ENCODE results near the gene RNPEP. TPM values are rescaled to one million over a fixed set of nuclear protein-coding genes. Genes with fewer than 3 reads are reported as not detected.

RNPEP gene
- total and polyA plus RNA-seq, 2 of the 8 experiments (the other 6 are each of a cell fraction or from before 2014, with no cell fraction given): 34.1 to 51.1 TPM

DNA sequence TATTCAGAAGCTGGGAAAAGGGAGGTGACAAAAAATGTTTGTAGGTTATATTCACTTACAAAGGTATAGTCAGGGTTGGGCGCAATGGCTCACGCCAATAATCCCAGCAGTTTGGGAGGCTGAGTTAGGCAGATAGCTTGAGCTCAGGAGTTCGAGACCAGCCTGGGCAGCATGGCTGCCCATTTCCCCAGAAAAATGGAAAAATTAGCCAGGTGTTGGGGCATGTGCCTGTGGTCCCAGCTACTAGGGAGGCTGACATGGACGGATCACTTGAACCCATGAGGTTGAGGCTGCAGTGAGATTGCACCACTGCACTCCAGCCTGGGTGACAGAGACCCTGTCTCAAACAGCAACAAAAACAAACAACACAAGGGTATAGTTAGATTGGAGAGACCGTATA is 24.1 kb upstream of the RNPEP start:
- Histone ChIP-seq H3K79me2 (ENCODE audit: control insufficient read depth in 1 of 2, insufficient read depth in 2 of 2, low read length in 2 of 2) (peaks cover 12 to 29% of the 10 kb centered on the region in 2 experiments), H3K36me3 (ENCODE audit: control insufficient read depth in 2 of 4, insufficient read depth in 4 of 4, low read length in 3 of 4) (peaks cover 7 to 48% (median 31%) of the 10 kb centered on the region in 4 experiments)

More for the DNA sequence above, 24.1 kb upstream of the RNPEP start:
- Histone ChIP-seq H3K9ac (replicated peaks in 1 of 4; ENCODE audit: extremely low read depth in 1 of 4, low read depth in 3 of 4, low read length in 3 of 4) (no peak overlapping the region), H3K23ac (ENCODE audit: insufficient read length) (no peak overlapping the region), H3K27ac (ENCODE audit: low read depth, low read length) (no peak overlapping the region), H3K4ac (replicated peaks; ENCODE audit: insufficient read length, low read depth, low read length) (no peak overlapping the region), H3K18ac (ENCODE audit: extremely low read depth, low read length) (no peak overlapping the region), H4K91ac (replicated peaks; ENCODE audit: insufficient read length, low read length) (no peak overlapping the region), H2BK120ac (replicated peaks; ENCODE audit: low read depth, low read length) (no peak overlapping the region), H3K27me3 (replicated peaks in 1 of 4; ENCODE audit: control insufficient read depth in 3 of 4, extremely low read depth in 1 of 4, insufficient read depth in 3 of 4, low read length in 3 of 4) (no peaks in the 10 kb centered on the region), H3K9me3 (ENCODE audit: insufficient read depth in 2 of 2, low read depth in 1 of 2, low read length in 1 of 2) (no peaks in the 10 kb centered on the region), H3K14ac (ENCODE audit: insufficient read length) (no peak overlapping the region), H2BK5ac (ENCODE audit: low read depth, low read length) (no peak overlapping the region), H3K4me2 (ENCODE audit: insufficient read depth in 1 of 2, low read depth in 2 of 2, low read length in 2 of 2) (no peak overlapping the region), H3K79me1 (ENCODE audit: low read depth, low read length) (no peaks in the 10 kb centered on the region; the same call in 1 of the 2 replicates), H2AFZ (ENCODE audit: low read length) (no peak overlapping the region), H3K4me3 (ENCODE audit: extremely low read depth in 1 of 4, insufficient read depth in 2 of 4, low read depth in 3 of 4, low read length in 4 of 4) (no peak overlapping the region), H2BK15ac (ENCODE audit: low read length) (no peak overlapping the region), H2AK5ac (ENCODE audit: low read depth, low read length) (no peak overlapping the region), H3K4me1 (replicated peaks in 1 of 4; ENCODE audit: control insufficient read depth in 3 of 4, insufficient read depth in 4 of 4, low read length in 3 of 4) (peaks cover 0 to 3% (median 0%) of the 10 kb centered on the region in 4 experiments; a peak in 1 of 7 replicates), H4K20me1 (replicated peaks in 1 of 2; ENCODE audit: control insufficient read depth in 1 of 2, insufficient read depth in 2 of 2, low read length in 2 of 2) (peaks cover 2 to 3% of the 10 kb centered on the region in 2 experiments), H3K23me2 (ENCODE audit: low read depth, low read length) (no peaks in the 10 kb centered on the region), H2BK12ac (ENCODE audit: low read depth, low read length) (no peak overlapping the region), H4K8ac (ENCODE audit: extremely low read depth, insufficient read depth, low read length) (no peak overlapping the region), H2BK20ac (ENCODE audit: low read length) (no peak overlapping the region), H4K5ac (ENCODE audit: insufficient read length, low read depth, low read length) (no peak overlapping the region), H3K56ac (replicated peaks; ENCODE audit: insufficient read length, low read depth, low read length) (no peak overlapping the region)
- no peak for DNase-seq (ENCODE audit: low read depth in 1 of 2, low spot score in 2 of 2)
- WGBS, 2 experiments (ENCODE audit: extremely low coverage in 1 of 2, insufficient coverage in 1 of 2, insufficient read length in 1 of 2, insufficient replicate concordance in 2 of 2, low coverage in 1 of 2, low lambda C conversion rate in 2 of 2, missing lambda C conversion rate in 1 of 2): 85% methylated on average over 5 of the region's 5 CpGs; no CpG with 5 or more reads in 1 of the 2 experiments
- no peak for TF ChIP-seq EP300 (IDR thresholded peaks at IDR 0.05; ENCODE audit: borderline replicate concordance in 1 of 2, low read depth in 2 of 2, low read length in 2 of 2)
- TF ChIP-seq, protein P1, sequence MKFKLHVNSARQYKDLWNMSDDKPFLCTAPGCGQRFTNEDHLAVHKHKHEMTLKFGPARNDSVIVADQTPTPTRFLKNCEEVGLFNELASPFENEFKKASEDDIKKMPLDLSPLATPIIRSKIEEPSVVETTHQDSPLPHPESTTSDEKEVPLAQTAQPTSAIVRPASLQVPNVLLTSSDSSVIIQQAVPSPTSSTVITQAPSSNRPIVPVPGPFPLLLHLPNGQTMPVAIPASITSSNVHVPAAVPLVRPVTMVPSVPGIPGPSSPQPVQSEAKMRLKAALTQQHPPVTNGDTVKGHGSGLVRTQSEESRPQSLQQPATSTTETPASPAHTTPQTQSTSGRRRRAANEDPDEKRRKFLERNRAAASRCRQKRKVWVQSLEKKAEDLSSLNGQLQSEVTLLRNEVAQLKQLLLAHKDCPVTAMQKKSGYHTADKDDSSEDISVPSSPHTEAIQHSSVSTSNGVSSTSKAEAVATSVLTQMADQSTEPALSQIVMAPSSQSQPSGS (IDR thresholded peaks at IDR 0.05; ENCODE audit: low read length): no peak
- no peak for TF ChIP-seq RBBP5 (IDR thresholded peaks at IDR 0.05; ENCODE audit: borderline replicate concordance, low read depth, low read length)
- no peak for TF ChIP-seq CTBP2 (IDR thresholded peaks at IDR 0.05; ENCODE audit: borderline replicate concordance, insufficient read depth, insufficient read length, low read length)
- TF ChIP-seq FOSL1 (IDR thresholded peaks at IDR 0.05; ENCODE audit: insufficient read depth, low read depth, low read length): no peak
- no peak for TF ChIP-seq SIN3A (conservative IDR thresholded peaks at IDR 0.05 in 1 of 2, IDR thresholded peaks at IDR 0.05 in 1 of 2; ENCODE audit: low read depth in 1 of 2, low read length in 2 of 2)
- no peak for TF ChIP-seq POLR2A (IDR thresholded peaks at IDR 0.05; ENCODE audit: control extremely low read depth in 1 of 2, low read depth in 2 of 2, low read length in 2 of 2)
- TF ChIP-seq CREB1 (IDR thresholded peaks at IDR 0.05): no peak
- TF ChIP-seq RAD21 (IDR thresholded peaks at IDR 0.05 in 1 of 2, conservative IDR thresholded peaks at IDR 0.05 in 1 of 2; ENCODE audit: low read depth in 2 of 2, low read length in 2 of 2): no peak
- POLR2A ChIA-PET (ENCODE audit: partially characterized antibody): interaction anchor here (0.7 to 5.1 kb wide), 7 partner anchors 11 to 154 kb away, joined by 3 to 27 read pairs (median 4); partner anchors contain the start of gene LMOD1
- FAIRE-seq: no peak
- CTCF ChIA-PET (ENCODE audit: partially characterized antibody): interaction anchor here (1.1 to 1.3 kb wide), 3 partner anchors 9 to 86 kb away, joined by 3 to 4 read pairs (median 3); no protein-coding TSS in a partner anchor
